Measurements from ENCODE around the gene MICU1.

MICU1 gene

GRCh38 chr10:72630144-72630543, 4.3 kb upstream of the MICU1 start:
- DNase-seq (ENCODE audit: low read depth in 1 of 2, low spot score in 1 of 2), result no peak

- DNase-seq (ENCODE audit: low read depth in 1 of 2, low spot score in 1 of 2), result no peak
Observed at GRCh38 chr10:72626444-72626754, 520 bp upstream of the MICU1 start.

GRCh38 chr10:72625276-72625607, 637 bp downstream of the MICU1 start:
- DNase-seq (ENCODE audit: low read depth in 1 of 2, low spot score in 1 of 2), result no peak

- DNase-seq (ENCODE audit: low read depth in 1 of 2, low spot score in 1 of 2), result no peak
Observed at GRCh38 chr10:72622271-72622670, 3.6 kb downstream of the MICU1 start.

- DNase-seq (ENCODE audit: low read depth in 1 of 2, low spot score in 1 of 2), result no peak
Observed at GRCh38 chr10:72616716-72617115, 9.2 kb downstream of the MICU1 start.

GRCh38 chr10:72615970-72616369, 9.9 kb downstream of the MICU1 start:
- no peak for DNase-seq (ENCODE audit: low read depth in 1 of 2, low spot score in 1 of 2)

- no peak for DNase-seq (ENCODE audit: low read depth in 1 of 2, low spot score in 1 of 2)
Observed at GRCh38 chr10:72612203-72612826, 13.6 kb downstream of the MICU1 start.

- no peak for DNase-seq (ENCODE audit: low read depth in 1 of 2, low spot score in 1 of 2)
Observed at GRCh38 chr10:72611783-72612182, 14.1 kb downstream of the MICU1 start.

- no peak for DNase-seq (ENCODE audit: low read depth in 1 of 2, low spot score in 1 of 2)
Observed at GRCh38 chr10:72610466-72610865, 15.4 kb downstream of the MICU1 start.

GRCh38 chr10:72605122-72605521, 20.8 kb downstream of the MICU1 start:
- DNase-seq (ENCODE audit: low read depth in 1 of 2, low spot score in 1 of 2), result no peak

GRCh38 chr10:72601144-72601543, 24.7 kb downstream of the MICU1 start:
- no peak for DNase-seq (ENCODE audit: low read depth in 1 of 2, low spot score in 1 of 2)

- no peak for DNase-seq (ENCODE audit: low read depth in 1 of 2, low spot score in 1 of 2)
Observed at GRCh38 chr10:72598769-72599701, 26.8 kb downstream of the MICU1 start.

- DNase-seq (ENCODE audit: low read depth in 1 of 2, low spot score in 1 of 2), result no peak
Observed at GRCh38 chr10:72597897-72598296, 28.0 kb downstream of the MICU1 start.

GRCh38 chr10:72595436-72595835, 30.4 kb downstream of the MICU1 start:
- no peak for DNase-seq (ENCODE audit: low read depth in 1 of 2, low spot score in 1 of 2)

- DNase-seq (ENCODE audit: low read depth in 1 of 2, low spot score in 1 of 2), result no peak
Observed at GRCh38 chr10:72593963-72594362, 31.9 kb downstream of the MICU1 start.

- DNase-seq (ENCODE audit: low read depth in 1 of 2, low spot score in 1 of 2), result no peak
Observed at GRCh38 chr10:72588266-72588665, 37.6 kb downstream of the MICU1 start.

- DNase-seq (ENCODE audit: low read depth in 1 of 2, low spot score in 1 of 2), result no peak
Observed at GRCh38 chr10:72587568-72587967, 38.3 kb downstream of the MICU1 start.

GRCh38 chr10:72574636-72575035, 51.2 kb downstream of the MICU1 start:
- no peak for DNase-seq (ENCODE audit: low read depth in 1 of 2, low spot score in 1 of 2)

GRCh38 chr10:72573079-72573478, 52.8 kb downstream of the MICU1 start:
- DNase-seq (ENCODE audit: low read depth in 1 of 2, low spot score in 1 of 2), result no peak

GRCh38 chr10:72567889-72568640, 57.8 kb downstream of the MICU1 start:
- DNase-seq (ENCODE audit: low read depth in 1 of 2, low spot score in 1 of 2), result no peak

- DNase-seq (ENCODE audit: low read depth in 1 of 2, low spot score in 1 of 2), result no peak
Observed at GRCh38 chr10:72567421-72567820, 58.5 kb downstream of the MICU1 start.

GRCh38 chr10:72564596-72564995, 61.3 kb downstream of the MICU1 start:
- DNase-seq (ENCODE audit: low read depth in 1 of 2, low spot score in 1 of 2), result no peak

Measured in stimulated activated CD4-positive, alpha-beta T cell treated with anti-CD3 and anti-CD28 coated beads, Interleukin-15, amount 100 ng/mL, for 1 hour (primary cell).